HG02571 (cell line): ENCODE results near the gene DNAJB4.
"Not testable (repeated sequence)": the region's sequence is repeated elsewhere in the genome, so short reads cannot be mapped to it uniquely, and the experiment has no call there.

Experiments used
- ATAC-seq: cut with Tn5 transposase; IDR thresholded peaks from one replicate; pipeline ENCODE4 v1.9.1; 2021; ENCODE audit warnings: mild to moderate bottlenecking, moderate library complexity; ENCODE audit not compliant: unreplicated experiment

The DNAJB4 gene

GRCh38 chr1:78004719-78005447 is at the start of gene DNAJB4:
TSS of gene DNAJB4 (plus strand) at chr1:78004939. CDS start at chr1:78005111, 172 bp downstream.
- ATAC-seq: peak; percentile 99

DNA sequence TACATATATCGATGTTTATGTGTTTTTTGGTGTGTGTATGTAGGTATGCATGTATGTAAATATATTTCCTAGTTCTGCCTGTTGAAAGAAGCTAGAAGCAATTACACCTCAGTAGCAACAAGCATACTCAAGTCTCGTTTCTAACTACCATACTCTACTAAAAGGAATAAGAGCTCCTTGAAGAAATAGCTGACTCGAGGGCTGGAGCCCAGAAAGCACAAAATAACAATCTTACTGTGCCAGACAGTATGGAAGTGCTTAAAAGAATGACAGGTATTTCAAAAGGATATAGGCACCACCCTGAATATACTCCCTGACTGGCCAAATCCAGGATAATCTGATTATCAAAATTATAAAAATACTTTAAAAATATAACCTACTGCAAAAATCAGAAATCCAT is 49.0 kb upstream of the DNAJB4 start:
- no peak for ATAC-seq

GRCh38 chr1:77956464-77956863 is 48.3 kb upstream of the DNAJB4 start:
- no peak for ATAC-seq

DNA sequence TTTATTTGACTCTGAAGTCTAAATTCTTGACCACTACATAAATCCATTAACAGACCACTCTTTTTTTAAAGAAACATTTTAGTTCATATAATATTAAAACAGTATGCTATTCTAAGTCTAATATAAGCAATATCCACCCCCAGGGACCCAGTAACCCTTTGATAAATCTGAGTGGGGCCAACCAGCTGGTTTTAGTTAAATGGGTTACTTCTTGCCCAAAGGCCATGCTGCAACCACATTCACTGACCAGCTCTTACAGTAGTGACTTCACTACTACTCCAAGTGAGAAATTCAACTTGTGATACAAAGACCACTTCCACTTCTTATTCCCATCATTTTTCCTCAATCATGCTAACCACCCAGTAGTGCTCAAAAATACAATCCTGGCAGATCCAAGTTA is 46.3 kb upstream of the DNAJB4 start:
- ATAC-seq: no peak

- no peak for ATAC-seq
Measured at GRCh38 chr1:77958850-77959249, 45.9 kb upstream of the DNAJB4 start.

GRCh38 chr1:77961392-77961791 is 43.3 kb upstream of the DNAJB4 start:
- no peak for ATAC-seq

DNA sequence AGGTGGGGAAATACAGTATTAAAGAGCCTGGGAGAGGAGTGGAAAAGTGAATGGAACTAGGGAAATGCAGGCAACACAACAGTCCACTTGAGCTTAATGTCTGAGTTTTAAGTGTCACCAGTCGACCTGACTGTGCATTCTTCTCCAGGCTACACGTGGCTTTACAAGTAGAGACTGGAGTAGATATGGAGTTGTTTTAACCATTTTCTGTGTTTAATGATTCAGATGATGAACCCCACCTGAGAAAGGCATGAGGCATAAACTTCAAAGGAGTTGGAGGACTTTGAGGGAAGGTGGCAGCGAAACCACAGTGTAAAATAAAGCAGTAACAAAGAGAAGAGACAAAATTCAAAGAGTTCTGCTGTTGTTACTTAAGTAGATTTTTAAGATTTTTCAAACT is 38.4 kb upstream of the DNAJB4 start:
- ATAC-seq: no peak

DNA sequence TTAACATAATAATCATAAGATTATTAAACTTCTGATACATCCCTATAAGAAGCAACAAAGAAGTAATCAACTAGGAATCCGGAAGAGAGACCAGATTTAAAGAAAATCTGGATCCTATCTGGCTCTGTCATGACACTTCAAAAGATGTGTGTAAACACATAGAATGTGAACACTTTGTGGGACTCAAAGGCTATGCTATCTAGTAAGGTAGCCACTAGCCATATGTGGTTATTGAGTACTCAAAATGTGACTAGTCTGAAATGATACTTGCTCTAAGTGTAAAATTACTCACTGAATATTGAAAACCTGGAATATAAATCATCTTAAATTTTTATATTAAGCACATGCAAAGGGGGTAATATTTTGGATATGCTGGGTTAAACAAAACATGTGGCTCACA is 34.5 kb upstream of the DNAJB4 start:
- no peak for ATAC-seq

DNA sequence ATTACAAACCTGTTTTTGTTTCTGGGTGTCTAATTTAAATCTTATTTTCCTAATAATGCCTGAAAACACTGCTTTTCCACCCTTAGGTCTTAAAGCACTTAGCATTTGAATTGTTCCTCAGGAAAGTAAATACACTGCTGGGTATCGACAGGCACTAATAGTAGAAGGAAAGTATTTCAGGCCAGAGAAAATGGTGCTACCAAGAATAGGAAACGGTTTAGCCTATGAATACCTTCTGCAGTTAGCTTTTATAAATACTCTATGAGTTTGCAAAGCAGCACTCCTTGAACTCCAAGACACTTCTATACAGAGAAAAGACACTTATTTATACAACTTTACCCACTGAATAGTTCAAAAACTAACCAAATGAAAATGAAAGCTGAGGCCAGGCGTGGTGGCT is 32.7 kb upstream of the DNAJB4 start:
- ATAC-seq: no peak

- ATAC-seq: no peak
Measured at GRCh38 chr1:77975386-77975785, 29.4 kb upstream of the DNAJB4 start.

- no peak for ATAC-seq
Measured at GRCh38 chr1:77975907-77976306, 28.8 kb upstream of the DNAJB4 start.

GRCh38 chr1:77976433-77977076 is 28.2 kb upstream of the DNAJB4 start:
- no peak for ATAC-seq

- no peak for ATAC-seq
Measured at GRCh38 chr1:77977989-77978292, 26.8 kb upstream of the DNAJB4 start.

GRCh38 chr1:77978293-77978968 is 26.3 kb upstream of the DNAJB4 start:
- peak; percentile 64 for ATAC-seq

DNA sequence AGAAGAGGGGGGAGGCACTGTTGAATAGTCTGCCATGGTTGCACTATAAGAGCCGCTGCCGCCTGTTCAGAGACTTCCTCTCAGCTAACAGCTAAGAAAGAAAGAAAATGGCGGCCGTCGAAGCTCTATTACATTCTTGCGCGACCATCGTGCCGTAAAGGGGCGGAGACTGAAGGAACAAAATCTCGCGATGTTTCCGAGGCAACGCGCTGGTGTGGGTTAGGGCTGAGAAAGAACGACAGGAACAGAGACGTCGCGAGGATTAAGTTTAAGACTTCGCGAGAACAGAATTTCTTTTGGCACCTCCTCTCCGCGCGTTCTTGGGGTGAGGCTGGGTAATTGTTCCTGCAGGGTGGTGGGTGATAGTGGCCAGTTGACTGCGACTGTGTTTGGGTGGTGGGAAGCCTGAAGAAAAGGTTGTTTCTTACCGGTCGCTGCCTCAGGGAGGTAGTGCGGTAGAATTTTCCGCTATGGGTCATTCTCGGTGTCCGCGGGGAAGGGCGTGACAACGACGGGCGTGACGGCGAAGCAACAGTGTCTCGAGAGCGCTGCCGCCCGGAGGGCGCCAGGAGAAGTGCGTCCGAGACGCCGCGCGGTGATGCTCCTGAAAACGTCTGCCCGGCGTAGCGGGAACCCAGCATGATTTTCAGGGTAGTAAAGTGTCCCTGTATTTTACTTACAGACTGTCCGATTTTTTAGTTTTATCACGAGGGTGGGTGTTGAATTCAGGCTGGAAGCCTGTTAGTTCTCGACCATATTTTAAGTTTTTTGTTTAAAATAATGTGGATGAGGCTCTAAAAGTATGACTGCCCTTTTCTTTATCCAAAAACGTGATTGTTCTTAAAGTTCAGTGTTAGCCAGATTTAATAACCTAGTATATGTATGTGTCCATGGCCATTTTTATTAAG is 25.5 kb upstream of the DNAJB4 start, which contains the start of gene FUBP1:
TSS of gene FUBP1 (minus strand) at position 104 of the 908 bp plus-strand sequence. CDS start at position 36, 68 bp downstream.
- peak; percentile 76 for ATAC-seq

DNA sequence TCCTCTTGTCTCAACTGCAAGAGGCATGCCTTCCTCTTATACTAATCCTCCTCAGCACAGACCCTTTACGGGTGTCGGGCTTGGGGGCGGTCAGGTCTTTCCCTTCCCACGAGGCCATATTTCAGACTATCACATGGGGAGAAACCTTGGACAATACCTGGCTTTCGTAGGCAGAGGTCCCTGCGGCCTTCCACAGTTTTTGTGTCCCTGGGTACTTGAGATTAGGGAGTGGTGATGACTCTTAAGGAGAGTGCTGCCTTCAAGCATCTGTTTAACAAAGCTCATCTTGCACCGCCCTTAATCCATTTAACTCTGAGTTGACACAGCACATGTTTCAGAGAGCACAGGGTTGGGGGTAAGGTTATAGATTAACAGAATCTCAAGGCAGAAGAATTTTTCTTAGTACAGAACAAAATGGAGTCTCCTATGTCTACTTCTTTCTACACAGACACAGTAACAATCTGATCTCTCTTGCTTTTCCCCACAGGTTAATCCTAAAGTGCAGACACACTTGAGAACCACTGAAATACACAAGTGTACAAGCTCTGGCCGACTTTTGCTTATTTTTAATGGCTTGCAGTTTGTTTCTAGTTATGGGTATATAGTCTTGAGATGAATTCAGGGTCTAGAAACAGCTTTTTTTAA is 21.3 kb upstream of the DNAJB4 start:
- ATAC-seq: not testable (repeated sequence)

DNA sequence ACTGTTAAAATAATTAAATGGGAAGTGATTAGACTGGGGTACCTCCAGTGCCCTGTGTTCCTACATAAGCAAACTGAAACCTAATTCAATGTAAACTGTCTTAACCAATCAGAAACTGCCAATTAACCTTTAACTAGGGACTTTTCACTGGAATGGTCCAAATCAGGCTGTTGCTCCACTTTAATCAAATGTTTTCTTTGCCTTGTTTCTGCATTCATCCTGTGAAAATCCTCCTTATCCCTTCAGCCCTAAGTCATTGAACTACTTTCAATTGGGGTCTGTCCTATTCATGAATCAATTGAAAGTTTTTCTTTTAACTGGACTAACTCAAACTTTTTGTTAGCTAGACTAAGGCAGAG is 20.8 kb upstream of the DNAJB4 start:
- no peak for ATAC-seq

DNA sequence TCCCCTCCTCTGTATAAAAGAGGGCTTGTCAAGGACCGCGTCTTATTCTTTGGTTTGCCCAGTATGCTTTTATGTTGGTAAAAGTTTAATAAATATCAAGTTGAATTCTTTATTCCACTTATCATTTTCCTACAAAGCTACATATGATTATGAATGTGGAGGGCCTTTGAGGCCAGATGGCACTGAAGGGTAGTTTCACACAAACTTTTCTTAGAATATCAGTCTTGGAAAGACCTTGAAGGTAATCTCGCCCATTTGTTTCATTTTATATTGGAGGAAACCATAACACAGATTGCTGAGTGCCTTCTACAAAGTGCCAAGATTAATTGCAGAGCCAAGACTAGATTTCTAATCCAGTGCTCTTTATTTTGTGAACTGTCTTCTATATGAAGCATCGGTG is 20.1 kb upstream of the DNAJB4 start:
- no peak for ATAC-seq

DNA sequence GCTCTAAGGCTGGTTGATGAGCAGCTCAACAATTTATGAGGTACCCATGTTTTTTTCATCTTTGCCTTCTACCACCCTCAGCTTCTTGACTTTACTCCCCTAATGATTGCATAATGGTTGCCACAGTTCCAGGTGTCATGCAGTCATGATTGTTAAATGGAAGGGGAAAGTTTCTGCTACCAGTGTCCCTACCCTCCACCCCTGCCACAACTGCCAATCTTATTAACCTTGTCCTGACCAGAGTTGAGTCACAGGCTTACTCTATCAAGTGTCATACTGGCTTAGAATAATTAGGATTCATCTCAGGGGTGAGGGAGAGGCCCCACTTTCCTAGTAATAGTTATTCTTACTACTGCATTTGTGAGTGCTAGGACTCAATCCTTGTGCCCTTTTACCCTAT is 17.9 kb upstream of the DNAJB4 start:
- ATAC-seq: no peak

DNA sequence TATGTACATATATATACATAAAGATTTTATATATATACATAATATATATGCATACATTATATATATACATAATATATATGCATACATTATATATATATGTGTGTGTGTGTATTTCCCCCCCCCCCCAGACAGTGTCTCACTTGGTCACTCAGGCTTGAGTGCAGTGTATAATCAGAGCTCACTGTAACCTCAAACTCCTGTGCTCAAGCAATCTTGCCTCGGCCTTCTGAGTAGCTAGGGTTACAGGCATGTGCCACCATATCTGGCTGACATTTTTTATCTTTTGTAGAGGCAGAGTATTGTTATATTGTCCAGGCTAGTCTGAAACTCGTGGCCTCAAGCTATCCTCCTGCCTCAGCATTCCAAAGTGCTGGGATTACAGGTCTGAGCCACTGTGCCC is 16.8 kb upstream of the DNAJB4 start:
- no peak for ATAC-seq

GRCh38 chr1:77989744-77990143 is 15.0 kb upstream of the DNAJB4 start:
- ATAC-seq: no peak
